ENCODE measurements around the gene PDIA5. TPM values are rescaled to one million over a fixed set of nuclear protein-coding genes. Genes with fewer than 3 reads are reported as not detected.

PDIA5 gene
- polyA plus RNA-seq, 1 donor from 2014 or later = 1.4 TPM

DNA sequence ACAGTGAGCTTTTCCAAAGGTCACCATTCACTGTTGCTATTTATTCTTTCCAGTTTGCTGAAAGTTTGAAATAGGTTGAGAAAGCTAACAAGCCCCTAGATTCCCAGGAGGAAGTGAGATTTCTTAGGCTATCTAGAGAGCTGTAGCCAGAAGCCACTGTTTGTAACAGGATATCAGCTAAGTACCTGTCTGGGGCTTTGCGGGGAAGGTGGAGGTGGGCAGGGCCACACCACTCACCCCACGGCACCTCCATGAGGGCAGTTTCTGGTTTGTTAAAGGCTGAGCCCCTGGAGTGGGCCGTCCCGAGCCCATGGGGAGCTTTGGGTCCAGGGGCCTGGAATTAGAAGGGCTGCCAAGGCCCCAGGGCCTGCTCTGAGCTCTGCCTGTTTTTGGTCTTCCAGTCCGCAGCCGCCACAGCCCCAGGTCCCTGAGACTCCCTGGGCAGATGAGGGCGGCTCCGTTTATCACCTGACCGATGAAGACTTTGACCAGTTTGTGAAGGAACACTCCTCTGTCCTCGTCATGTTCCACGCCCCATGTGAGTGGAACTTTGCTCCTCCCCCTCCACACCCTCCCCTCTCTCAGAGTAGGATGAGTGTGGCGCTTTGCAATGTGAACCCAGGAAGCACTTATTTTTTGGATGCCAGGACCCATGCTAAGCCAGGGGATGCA, 63.4 kb downstream of the PDIA5 start:
- Histone ChIP-seq H3F3A (ENCODE audit: insufficient read depth, low read length, poor library complexity, severe bottlenecking) (no peaks in the 10 kb centered on the region), H4K20me1 (ENCODE audit: insufficient read depth) (no peaks in the 10 kb centered on the region), H2AFZ (ENCODE audit: low read depth, low read length) (no peak overlapping the region), H3K9me2 (ENCODE audit: insufficient read depth, low read length) (no peaks in the 10 kb centered on the region), H3K27ac (ENCODE audit: low read length) (no peak overlapping the region), H3K36me3 (ENCODE audit: insufficient read depth, low read length) (no peaks in the 10 kb centered on the region), H3K9ac (ENCODE audit: low read length) (no peak overlapping the region), H3K4me2 (ENCODE audit: low read length) (no peak overlapping the region), H3K9me3 (ENCODE audit: low read length) (no peaks in the 10 kb centered on the region), H3K27me3 (ENCODE audit: insufficient read depth, low read depth, low read length) (no peaks in the 10 kb centered on the region), H3K79me2 (replicated peaks; ENCODE audit: insufficient read depth, low read length) (no peaks in the 10 kb centered on the region), H3K4me3 (ENCODE audit: low read length) (no peak overlapping the region)
- TF ChIP-seq EP300 (conservative IDR thresholded peaks at IDR 0.05; ENCODE audit: poor library complexity, severe bottlenecking) = no peak

- Histone ChIP-seq H3K4me3 (ENCODE audit: low read length) (no peak overlapping the region), H3K9ac (ENCODE audit: low read length) (no peak overlapping the region), H3F3A (ENCODE audit: insufficient read depth, low read length, poor library complexity, severe bottlenecking) (no peaks in the 10 kb centered on the region), H3K27ac (ENCODE audit: low read length) (no peak overlapping the region), H3K9me2 (ENCODE audit: insufficient read depth, low read length) (no peaks in the 10 kb centered on the region), H2AFZ (ENCODE audit: low read depth, low read length) (no peak overlapping the region), H3K36me3 (ENCODE audit: insufficient read depth, low read length) (no peaks in the 10 kb centered on the region), H3K79me2 (replicated peaks; ENCODE audit: insufficient read depth, low read length) (no peaks in the 10 kb centered on the region), H3K27me3 (ENCODE audit: insufficient read depth, low read depth, low read length) (no peaks in the 10 kb centered on the region), H3K9me3 (ENCODE audit: low read length) (no peaks in the 10 kb centered on the region), H3K4me2 (ENCODE audit: low read length) (no peak overlapping the region), H4K20me1 (ENCODE audit: insufficient read depth) (no peaks in the 10 kb centered on the region)
- TF ChIP-seq RAD21 (conservative IDR thresholded peaks at IDR 0.05) (no peak), SMC3 (conservative IDR thresholded peaks at IDR 0.05; ENCODE audit: poor library complexity) (no peak), MXI1 (conservative IDR thresholded peaks at IDR 0.05; ENCODE audit: poor library complexity, severe bottlenecking) (no peak), EP300 (conservative IDR thresholded peaks at IDR 0.05; ENCODE audit: poor library complexity, severe bottlenecking) (no peak), TAF1 (IDR thresholded peaks at IDR 0.05; ENCODE audit: low read depth) (no peak), EZH2 (IDR thresholded peaks at IDR 0.05; ENCODE audit: borderline replicate concordance, insufficient read depth, low read length, poor library complexity, severe bottlenecking) (no peak), POLR2AphosphoS5 (IDR thresholded peaks at IDR 0.05) (no peak)
- TF ChIP-seq, protein P1, sequence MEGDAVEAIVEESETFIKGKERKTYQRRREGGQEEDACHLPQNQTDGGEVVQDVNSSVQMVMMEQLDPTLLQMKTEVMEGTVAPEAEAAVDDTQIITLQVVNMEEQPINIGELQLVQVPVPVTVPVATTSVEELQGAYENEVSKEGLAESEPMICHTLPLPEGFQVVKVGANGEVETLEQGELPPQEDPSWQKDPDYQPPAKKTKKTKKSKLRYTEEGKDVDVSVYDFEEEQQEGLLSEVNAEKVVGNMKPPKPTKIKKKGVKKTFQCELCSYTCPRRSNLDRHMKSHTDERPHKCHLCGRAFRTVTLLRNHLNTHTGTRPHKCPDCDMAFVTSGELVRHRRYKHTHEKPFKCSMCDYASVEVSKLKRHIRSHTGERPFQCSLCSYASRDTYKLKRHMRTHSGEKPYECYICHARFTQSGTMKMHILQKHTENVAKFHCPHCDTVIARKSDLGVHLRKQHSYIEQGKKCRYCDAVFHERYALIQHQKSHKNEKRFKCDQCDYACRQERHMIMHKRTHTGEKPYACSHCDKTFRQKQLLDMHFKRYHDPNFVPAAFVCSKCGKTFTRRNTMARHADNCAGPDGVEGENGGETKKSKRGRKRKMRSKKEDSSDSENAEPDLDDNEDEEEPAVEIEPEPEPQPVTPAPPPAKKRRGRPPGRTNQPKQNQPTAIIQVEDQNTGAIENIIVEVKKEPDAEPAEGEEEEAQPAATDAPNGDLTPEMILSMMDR (IDR thresholded peaks at IDR 0.05; ENCODE audit: poor library complexity, severe bottlenecking) = no peak
- TF ChIP-seq, protein P2, sequence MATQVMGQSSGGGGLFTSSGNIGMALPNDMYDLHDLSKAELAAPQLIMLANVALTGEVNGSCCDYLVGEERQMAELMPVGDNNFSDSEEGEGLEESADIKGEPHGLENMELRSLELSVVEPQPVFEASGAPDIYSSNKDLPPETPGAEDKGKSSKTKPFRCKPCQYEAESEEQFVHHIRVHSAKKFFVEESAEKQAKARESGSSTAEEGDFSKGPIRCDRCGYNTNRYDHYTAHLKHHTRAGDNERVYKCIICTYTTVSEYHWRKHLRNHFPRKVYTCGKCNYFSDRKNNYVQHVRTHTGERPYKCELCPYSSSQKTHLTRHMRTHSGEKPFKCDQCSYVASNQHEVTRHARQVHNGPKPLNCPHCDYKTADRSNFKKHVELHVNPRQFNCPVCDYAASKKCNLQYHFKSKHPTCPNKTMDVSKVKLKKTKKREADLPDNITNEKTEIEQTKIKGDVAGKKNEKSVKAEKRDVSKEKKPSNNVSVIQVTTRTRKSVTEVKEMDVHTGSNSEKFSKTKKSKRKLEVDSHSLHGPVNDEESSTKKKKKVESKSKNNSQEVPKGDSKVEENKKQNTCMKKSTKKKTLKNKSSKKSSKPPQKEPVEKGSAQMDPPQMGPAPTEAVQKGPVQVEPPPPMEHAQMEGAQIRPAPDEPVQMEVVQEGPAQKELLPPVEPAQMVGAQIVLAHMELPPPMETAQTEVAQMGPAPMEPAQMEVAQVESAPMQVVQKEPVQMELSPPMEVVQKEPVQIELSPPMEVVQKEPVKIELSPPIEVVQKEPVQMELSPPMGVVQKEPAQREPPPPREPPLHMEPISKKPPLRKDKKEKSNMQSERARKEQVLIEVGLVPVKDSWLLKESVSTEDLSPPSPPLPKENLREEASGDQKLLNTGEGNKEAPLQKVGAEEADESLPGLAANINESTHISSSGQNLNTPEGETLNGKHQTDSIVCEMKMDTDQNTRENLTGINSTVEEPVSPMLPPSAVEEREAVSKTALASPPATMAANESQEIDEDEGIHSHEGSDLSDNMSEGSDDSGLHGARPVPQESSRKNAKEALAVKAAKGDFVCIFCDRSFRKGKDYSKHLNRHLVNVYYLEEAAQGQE (IDR thresholded peaks at IDR 0.05; ENCODE audit: borderline replicate concordance) = no peak
Measured at GRCh38 chr3:123134671-123135070, 67.8 kb downstream of the PDIA5 start.
